HCT116 (cell line): ENCODE data around the gene LYL1. TPM values are rescaled to one million over a fixed set of nuclear protein-coding genes. Genes with fewer than 3 reads are reported as not detected.

ENCODE experiments used
- ATAC-seq: fragments of 200-7000 bp; cut with Tn5 transposase; 2 replicates; pipeline ENCODE4 v1.9.1; 2020; ENCODE audit warnings: mild to moderate bottlenecking, moderate library complexity
- BruUV-seq: library from RNA; stranded (reverse); fragments of 400-500 nt; replicated peaks from 2 replicates; lab custom pipeline; 2021; lab: Mats Ljungman, UMichigan
- CTCF ChIA-PET: fragments of 300-600 bp; sonication (Branson Sonifier 250); formaldehyde crosslinking; loops from one replicate; lab custom pipeline; 2021; ENCODE audit warnings: antibody characterized with exemption; lab: Charles Lee
- POLR2A ChIA-PET: fragments of 300-600, 350-600 bp; sonication (Branson Sonifier 250); formaldehyde crosslinking; loops from one replicate; lab custom pipeline; 2021; ENCODE audit warnings: antibody characterized with exemption; lab: Charles Lee
- RAD21 ChIA-PET, 2 experiments: fragments of 300-600 bp; sonication (Branson Sonifier 250); formaldehyde crosslinking; loops; one replicate each; lab custom pipeline; 2023; ENCODE audit warnings: low total read pairs in 2 of 2; ENCODE audit not compliant: uncharacterized antibody in 2 of 2, unreplicated experiment in 2 of 2, low non-redundant PET in 1 of 2; lab: Charles Lee
- DNase-seq: peaks from one replicate; pipeline ENCODE4 v3.0.0-alpha.2; 2010; ENCODE audit warnings: low read depth, low spot score
- H2AFZ ChIP-seq: fragments of 200-600 bp; shearing (Covaris generic), sonication (generic); 2 replicates; pipeline ENCODE4 v1.6.1; 2017; ENCODE audit warnings: low read depth, mixed run types, mixed read lengths, antibody characterized with exemption, low read length; ENCODE audit not compliant: poor library complexity, severe bottlenecking
- H3K27ac ChIP-seq: 2 replicates; pipeline ENCODE4 v1.5.1; 2012; ENCODE audit warnings: low read depth, low read length
- H3K27me3 ChIP-seq: fragments of 200-600 bp; sonication (generic); 2 replicates; pipeline ENCODE4 v1.6.1; 2016; ENCODE audit warnings: mixed run types, low read length, mixed read lengths; ENCODE audit not compliant: insufficient read depth
- H3K36me3 ChIP-seq, 2 experiments: fragments of 200-500 bp in 1 of 2; fragments of 200-600 bp in 1 of 2; sonication (Bioruptor generic) in 1 of 2; sonication (generic) in 1 of 2; 2 replicates each; pipeline versions ENCODE4 v1.5.1 to v1.6.1; 2014 to 2016; ENCODE audit warnings: low read length in 2 of 2, inconsistent platforms in 1 of 2, mixed read lengths in 1 of 2, mixed run types in 1 of 2; ENCODE audit not compliant: insufficient read depth in 2 of 2, control insufficient read depth in 1 of 2
- H3K4me1 ChIP-seq, 2 experiments: fragments of 200-600 bp in 1 of 2; sonication (generic) in 1 of 2; 2 replicates each; pipeline versions ENCODE4 v1.5.1 to v1.6.1; 2012 to 2017; ENCODE audit warnings: low read length in 2 of 2, inconsistent platforms in 1 of 2, mild to moderate bottlenecking in 1 of 2, mixed read lengths in 1 of 2, mixed run types in 1 of 2, moderate library complexity in 1 of 2; ENCODE audit not compliant: insufficient read depth in 2 of 2, control insufficient read depth in 1 of 2
- H3K4me2 ChIP-seq: fragments of 200-600 bp; sonication (generic); 2 replicates; pipeline ENCODE4 v1.6.1; 2017; ENCODE audit warnings: mixed run types, low read length, mixed read lengths
- H3K4me3 ChIP-seq, 2 experiments: fragments of 200-600 bp in 1 of 2; sonication (generic) in 1 of 2; replicated peaks in 1 of 2; 2 replicates each; pipeline ENCODE4 v1.5.1; 2011 to 2016; ENCODE audit warnings: low read length in 2 of 2, control low read depth in 1 of 2, low read depth in 1 of 2, mild to moderate bottlenecking in 1 of 2, mixed read lengths in 1 of 2, mixed run types in 1 of 2
- H3K79me2 ChIP-seq: fragments of 200-600 bp; sonication (generic); 2 replicates; pipeline ENCODE4 v1.6.1; 2017; ENCODE audit warnings: mild to moderate bottlenecking, mixed run types, low read length, moderate library complexity, mixed read lengths; ENCODE audit not compliant: insufficient read depth
- H3K9ac ChIP-seq: fragments of 200-600 bp; sonication (generic); 2 replicates; pipeline ENCODE4 v1.6.1; 2016; ENCODE audit warnings: low read length, mixed read lengths
- H3K9me2 ChIP-seq: fragments of 200-600 bp; sonication (generic), shearing (Covaris generic); 2 replicates; pipeline ENCODE4 v1.6.1; 2017; ENCODE audit warnings: mixed run types, mild to moderate bottlenecking, moderate library complexity; ENCODE audit not compliant: insufficient read depth
- H3K9me3 ChIP-seq, 2 experiments: fragments of 200-500 bp in 1 of 2; fragments of 200-600 bp in 1 of 2; sonication (Bioruptor generic) in 1 of 2; sonication (generic) in 1 of 2; 2 replicates each; pipeline ENCODE4 v1.6.1; 2014 to 2017; ENCODE audit warnings: low read length in 2 of 2, mixed read lengths in 2 of 2, inconsistent platforms in 1 of 2, low read depth in 1 of 2, mild to moderate bottlenecking in 1 of 2, mixed run types in 1 of 2, moderate library complexity in 1 of 2; ENCODE audit not compliant: control insufficient read depth in 1 of 2, insufficient read depth in 1 of 2
- H4K20me1 ChIP-seq: fragments of 200-600 bp; sonication (generic), shearing (Covaris generic); 2 replicates; pipeline ENCODE4 v1.6.1; 2017; ENCODE audit warnings: mixed run types, mild to moderate bottlenecking, moderate library complexity; ENCODE audit not compliant: insufficient read depth
- CBX3 ChIP-seq: IDR thresholded peaks from 2 replicates; pipeline ENCODE4 v1.6.1; 2012; ENCODE audit warnings: low read depth
- POLR2AphosphoS5 ChIP-seq: IDR thresholded peaks from 2 replicates; pipeline ENCODE4 v1.6.1; 2011; ENCODE audit warnings: mild to moderate bottlenecking, low read depth, low read length, moderate library complexity
- RAD21 ChIP-seq: IDR thresholded peaks from 2 replicates; pipeline ENCODE4 v1.6.1; 2012; ENCODE audit warnings: low read depth, mild to moderate bottlenecking
- SIN3A ChIP-seq: IDR thresholded peaks from 2 replicates; pipeline ENCODE4 v1.6.1; 2012; ENCODE audit warnings: low read depth
- SP1 ChIP-seq: IDR thresholded peaks from 2 replicates; pipeline ENCODE4 v1.6.1; 2012; ENCODE audit warnings: low read depth
- SRF ChIP-seq: IDR thresholded peaks from 2 replicates; pipeline ENCODE4 v1.6.1; 2012; ENCODE audit warnings: low read depth
- YY1 ChIP-seq: IDR thresholded peaks from 2 replicates; pipeline ENCODE4 v1.6.1; 2011; ENCODE audit warnings: low read length, low read depth, moderate library complexity, mild to moderate bottlenecking; ENCODE audit not compliant: insufficient replicate concordance; ENCODE audit errors: extremely low read depth
- ZBTB33 ChIP-seq: IDR thresholded peaks from 2 replicates; pipeline ENCODE4 v1.6.1; 2011; ENCODE audit warnings: mild to moderate bottlenecking, low read length, moderate library complexity; ENCODE audit not compliant: insufficient replicate concordance; ENCODE audit errors: extremely low read depth
- intact Hi-C: fragments of 100-400 bp; cut with micrococcal nuclease; formaldehyde crosslinking; loops from 2 replicates; pipeline ENCODE4 v1.10.0; 2022
- total RNA-seq: library from RNA; stranded (reverse); gene quantifications from one replicate; pipeline ENCODE4 v1.2.1, GENCODE V29; 2021; ENCODE audit not compliant: unreplicated experiment

The LYL1 gene
- total RNA-seq, 1 experiment from 2014 or later, result 2.6 TPM

GRCh38 chr19:13146763-13147563, 44.3 kb upstream of the LYL1 start:
- Histone ChIP-seq H4K20me1 (no peaks in the 10 kb centered on the region), H3K36me3 (peaks cover 0 to 14% of the 10 kb centered on the region in 2 experiments; a peak in 2 of 4 replicates), H3K79me2 (peaks cover 51% of the 10 kb centered on the region), H3K27ac (peak overlapping the region; percentile 61), H3K4me1 (peaks cover 59 to 77% of the 10 kb centered on the region in 2 experiments), H3K27me3 (no peaks in the 10 kb centered on the region), H3K4me2 (peak overlapping the region; percentile 99), H3K4me3 (peak overlapping the region; percentile 17 to 18; a peak in 3 of 4 replicates), H2AFZ (no peak overlapping the region), H3K9ac (peak overlapping the region; percentile 41), H3K9me2 (no peaks in the 10 kb centered on the region), H3K9me3 (no peaks in the 10 kb centered on the region)
- no TSS peak for BruUV-seq
- ChIA-PET CTCF (interaction anchor here (0.7 to 1.2 kb wide), 5 partner anchors 11 to 182 kb away, joined by 3 to 5 read pairs (median 3); no protein-coding TSS in a partner anchor), RAD21 (interaction anchor here in 1 of 2 experiments (0.7 kb wide), 1 partner anchor 1857 kb away, joined by 3 read pairs; no protein-coding TSS in a partner anchor), POLR2A (interaction anchor here (1.0 to 1.3 kb wide), 2 partner anchors 8 to 9 kb away, joined by 3 to 4 read pairs; no protein-coding TSS in a partner anchor)
- DNase-seq (no peak), ATAC-seq (no peak)
- TF ChIP-seq RAD21 (no peak), POLR2AphosphoS5 (peak; percentile 32; the same call in 1 of the 2 replicates)
- intact Hi-C loops, result no loop called here

- H3K36me3 ChIP-seq, result peaks cover 12 to 39% of the 10 kb centered on the region in 2 experiments; a peak in 3 of 4 replicates
- TF ChIP-seq SRF (no peak), SP1 (no peak), ZBTB33 (no peak), CBX3 (no peak), SIN3A (no peak), YY1 (no peak)
- TF ChIP-seq, all 23 proteins: peak for 0
Measured at GRCh38 chr19:13139633-13140311, 37.1 kb upstream of the LYL1 start.

More at GRCh38 chr19:13139633-13140311, 37.1 kb upstream of the LYL1 start:
- Histone ChIP-seq H3K4me2 (no peak overlapping the region), H3K4me3 (no peak overlapping the region), H3K9ac (no peak overlapping the region), H3K27me3 (no peaks in the 10 kb centered on the region), H3K9me2 (no peaks in the 10 kb centered on the region), H3K79me2 (peaks cover 10% of the 10 kb centered on the region), H2AFZ (no peak overlapping the region), H4K20me1 (no peaks in the 10 kb centered on the region), H3K27ac (no peak overlapping the region; the same call in 1 of the 2 replicates), H3K9me3 (no peaks in the 10 kb centered on the region), H3K4me1 (peaks cover 34 to 51% of the 10 kb centered on the region in 2 experiments)
- DNase-seq (no peak), ATAC-seq (no peak)
- POLR2A ChIA-PET, result no interaction called here
- RAD21 ChIA-PET, result no interaction called here
- CTCF ChIA-PET, result no interaction called here
- intact Hi-C loops, result no loop called here
- TSS peak; percentile 47 for BruUV-seq
